ENCODE data around the gene STK17A. TPM values are rescaled to one million over a fixed set of nuclear protein-coding genes. Genes with fewer than 3 reads are reported as not detected.
A peak's percentile ranks its signal among the peaks of the same experiment; 100 is the strongest.
"Not testable (repeated sequence)": the region's sequence is repeated elsewhere in the genome, so short reads cannot be mapped to it uniquely, and the experiment has no call there.

Gene STK17A
- total RNA-seq, 1 experiment from 2014 or later, result 47.0 TPM

- no peak for DNase-seq (ENCODE audit: low read depth in 1 of 2, low spot score in 2 of 2)
- Histone ChIP-seq H3K4me1 (replicated peaks) (peaks cover 10% of the 10 kb centered on the region), H3K36me3 (peaks cover 76% of the 10 kb centered on the region), H3K27me3 (replicated peaks) (no peaks in the 10 kb centered on the region), H3K4me3 (no peak overlapping the region), H3K9me3 (replicated peaks) (no peaks in the 10 kb centered on the region), H3K27ac (peak overlapping the region; percentile 16; the same call in 1 of the 2 replicates)
Measured at GRCh38 chr7:43621729-43622448, 39.0 kb downstream of the STK17A start.

GRCh38 chr7:43624156-43624555, 41.2 kb downstream of the STK17A start:
- no peaks in the 10 kb centered on the region for H3K9me3 ChIP-seq (replicated peaks)
- peaks cover 10% of the 10 kb centered on the region for H3K4me1 ChIP-seq (replicated peaks)
- no peak for DNase-seq (ENCODE audit: low read depth in 1 of 2, low spot score in 2 of 2)
- peaks cover 78% of the 10 kb centered on the region for H3K36me3 ChIP-seq
- no peaks in the 10 kb centered on the region for H3K27me3 ChIP-seq (replicated peaks)
- H3K27ac ChIP-seq, result no peak overlapping the region
- no peak overlapping the region for H3K4me3 ChIP-seq

- Histone ChIP-seq H3K27me3 (replicated peaks) (no peaks in the 10 kb centered on the region), H3K36me3 (peaks cover 79% of the 10 kb centered on the region), H3K4me1 (replicated peaks) (peaks cover 10% of the 10 kb centered on the region), H3K9me3 (replicated peaks) (no peaks in the 10 kb centered on the region), H3K4me3 (no peak overlapping the region), H3K27ac (no peak overlapping the region)
- no peak for DNase-seq (ENCODE audit: low read depth in 1 of 2, low spot score in 2 of 2)
Measured at GRCh38 chr7:43625453-43625852, 42.5 kb downstream of the STK17A start.

- Histone ChIP-seq H3K4me3 (no peak overlapping the region), H3K27me3 (replicated peaks) (no peaks in the 10 kb centered on the region), H3K27ac (no peak overlapping the region), H3K36me3 (peaks cover 80% of the 10 kb centered on the region), H3K4me1 (replicated peaks) (peaks cover 10% of the 10 kb centered on the region), H3K9me3 (replicated peaks) (no peaks in the 10 kb centered on the region)
- DNase-seq (ENCODE audit: low read depth in 1 of 2, low spot score in 2 of 2), result no peak
Measured at GRCh38 chr7:43625980-43626379, 43.1 kb downstream of the STK17A start.

- Histone ChIP-seq H3K36me3 (peaks cover 80% of the 10 kb centered on the region), H3K27me3 (replicated peaks) (no peaks in the 10 kb centered on the region), H3K4me3 (no peak overlapping the region), H3K4me1 (replicated peaks) (peaks cover 4% of the 10 kb centered on the region), H3K27ac (no peak overlapping the region), H3K9me3 (replicated peaks) (no peaks in the 10 kb centered on the region)
- no peak for DNase-seq (ENCODE audit: low read depth in 1 of 2, low spot score in 2 of 2)
Measured at GRCh38 chr7:43626695-43627094, 43.8 kb downstream of the STK17A start.

- not testable (repeated sequence) for H3K4me1 ChIP-seq (replicated peaks); H3K27me3 ChIP-seq (replicated peaks); DNase-seq (ENCODE audit: low read depth in 1 of 2, low spot score in 2 of 2); H3K27ac ChIP-seq; H3K9me3 ChIP-seq (replicated peaks); H3K4me3 ChIP-seq
- peaks cover 84% of the 10 kb centered on the region for H3K36me3 ChIP-seq
Measured at GRCh38 chr7:43627798-43628197, 44.9 kb downstream of the STK17A start.

- H3K27me3 ChIP-seq (replicated peaks), result no peaks in the 10 kb centered on the region
- no peak overlapping the region for H3K4me3 ChIP-seq
- no peak overlapping the region for H3K27ac ChIP-seq
- no peak for DNase-seq (ENCODE audit: low read depth in 1 of 2, low spot score in 2 of 2)
- peaks cover 91% of the 10 kb centered on the region for H3K36me3 ChIP-seq
- H3K4me1 ChIP-seq (replicated peaks), result no peaks in the 10 kb centered on the region
- no peaks in the 10 kb centered on the region for H3K9me3 ChIP-seq (replicated peaks)
Measured at GRCh38 chr7:43628431-43628830, 45.5 kb downstream of the STK17A start.

GRCh38 chr7:43629857-43630256, 46.9 kb downstream of the STK17A start:
- Histone ChIP-seq H3K4me1 (replicated peaks) (no peaks in the 10 kb centered on the region), H3K27ac (no peak overlapping the region), H3K36me3 (peaks cover 93% of the 10 kb centered on the region), H3K27me3 (replicated peaks) (no peaks in the 10 kb centered on the region), H3K4me3 (no peak overlapping the region), H3K9me3 (replicated peaks) (no peaks in the 10 kb centered on the region)
- DNase-seq (ENCODE audit: low read depth in 1 of 2, low spot score in 2 of 2), result no peak

- no peak for DNase-seq (ENCODE audit: low read depth in 1 of 2, low spot score in 2 of 2)
Measured at GRCh38 chr7:43630482-43630881, 47.6 kb downstream of the STK17A start.

GRCh38 chr7:43631559-43631958, 48.7 kb downstream of the STK17A start:
- Histone ChIP-seq H3K4me1 (replicated peaks) (no peaks in the 10 kb centered on the region), H3K36me3 (peaks cover 94% of the 10 kb centered on the region), H3K4me3 (no peak overlapping the region), H3K9me3 (replicated peaks) (no peaks in the 10 kb centered on the region), H3K27me3 (replicated peaks) (no peaks in the 10 kb centered on the region), H3K27ac (no peak overlapping the region)
- DNase-seq (ENCODE audit: low read depth in 1 of 2, low spot score in 2 of 2), result no peak

More at GRCh38 chr7:43630482-43630881, 47.6 kb downstream of the STK17A start:
- H3K4me1 ChIP-seq (replicated peaks), result no peaks in the 10 kb centered on the region
- no peaks in the 10 kb centered on the region for H3K27me3 ChIP-seq (replicated peaks)
- H3K36me3 ChIP-seq, result peaks cover 93% of the 10 kb centered on the region
- no peak overlapping the region for H3K27ac ChIP-seq
- no peak overlapping the region for H3K4me3 ChIP-seq
- H3K9me3 ChIP-seq (replicated peaks), result no peaks in the 10 kb centered on the region

GRCh38 chr7:43632746-43633145, 49.8 kb downstream of the STK17A start:
- DNase-seq (ENCODE audit: low read depth in 1 of 2, low spot score in 2 of 2), result no peak
- Histone ChIP-seq H3K36me3 (peaks cover 96% of the 10 kb centered on the region), H3K9me3 (replicated peaks) (no peaks in the 10 kb centered on the region), H3K27ac (no peak overlapping the region), H3K27me3 (replicated peaks) (no peaks in the 10 kb centered on the region), H3K4me3 (no peak overlapping the region), H3K4me1 (replicated peaks) (no peaks in the 10 kb centered on the region)

- Histone ChIP-seq H3K4me3 (no peak overlapping the region), H3K36me3 (peaks cover 96% of the 10 kb centered on the region), H3K4me1 (replicated peaks) (no peaks in the 10 kb centered on the region)
Measured at GRCh38 chr7:43634384-43634783, 51.5 kb downstream of the STK17A start.

GRCh38 chr7:43636093-43636492, 53.2 kb downstream of the STK17A start:
- H3K9me3 ChIP-seq (replicated peaks), result no peaks in the 10 kb centered on the region
- H3K4me1 ChIP-seq (replicated peaks), result peaks cover 13% of the 10 kb centered on the region
- H3K36me3 ChIP-seq, result peaks cover 95% of the 10 kb centered on the region
- H3K27me3 ChIP-seq (replicated peaks), result no peaks in the 10 kb centered on the region
- H3K4me3 ChIP-seq, result no peak overlapping the region
- H3K27ac ChIP-seq, result no peak overlapping the region
- no peak for DNase-seq (ENCODE audit: low read depth in 1 of 2, low spot score in 2 of 2)

More at GRCh38 chr7:43634384-43634783, 51.5 kb downstream of the STK17A start:
- no peaks in the 10 kb centered on the region for H3K9me3 ChIP-seq (replicated peaks)
- DNase-seq (ENCODE audit: low read depth in 1 of 2, low spot score in 2 of 2), result no peak
- no peaks in the 10 kb centered on the region for H3K27me3 ChIP-seq (replicated peaks)
- no peak overlapping the region for H3K27ac ChIP-seq

- no peak overlapping the region for H3K4me3 ChIP-seq
- H3K9me3 ChIP-seq (replicated peaks), result no peaks in the 10 kb centered on the region
- H3K36me3 ChIP-seq, result peaks cover 84% of the 10 kb centered on the region
- no peaks in the 10 kb centered on the region for H3K27me3 ChIP-seq (replicated peaks)
- H3K4me1 ChIP-seq (replicated peaks), result peaks cover 13% of the 10 kb centered on the region
- no peak for DNase-seq (ENCODE audit: low read depth in 1 of 2, low spot score in 2 of 2)
- no peak overlapping the region for H3K27ac ChIP-seq
Measured at GRCh38 chr7:43637114-43637806, 54.4 kb downstream of the STK17A start.
